CD4-positive, alpha-beta T cell treated with Interferon gamma for 1 hour (primary cell): ENCODE measurements around the gene TMCC2.
"Not testable (repeated sequence)": the region's sequence is repeated elsewhere in the genome, so short reads cannot be mapped to it uniquely, and the experiment has no call there.

Experiments
- DNase-seq: peaks from one replicate; pipeline ENCODE4 v3.0.0-alpha.2; 2020

Gene TMCC2

GRCh38 chr1:205214756-205215155 is 13.0 kb upstream of the TMCC2 start:
- DNase-seq, result no peak

- DNase-seq, result no peak
Measured at GRCh38 chr1:205216588-205216987, 11.2 kb upstream of the TMCC2 start.

- DNase-seq, result no peak
Measured at GRCh38 chr1:205217418-205217817, 10.3 kb upstream of the TMCC2 start.

GRCh38 chr1:205220421-205220820 is 7.3 kb upstream of the TMCC2 start:
- no peak for DNase-seq

- no peak for DNase-seq
Measured at GRCh38 chr1:205224736-205225135, 3.0 kb upstream of the TMCC2 start.

GRCh38 chr1:205225901-205226765 is 1.6 kb upstream of the TMCC2 start:
- no peak for DNase-seq

GRCh38 chr1:205226868-205227583 is 720 bp upstream of the TMCC2 start:
- DNase-seq, result no peak

GRCh38 chr1:205228093-205228521 is 361 bp downstream of the TMCC2 start:
- DNase-seq, result no peak

GRCh38 chr1:205229399-205229871 is 1.7 kb downstream of the TMCC2 start:
- peak; percentile 72 for DNase-seq

GRCh38 chr1:205229916-205230700 is 2.4 kb downstream of the TMCC2 start:
- no peak for DNase-seq

GRCh38 chr1:205230982-205231381 is 3.2 kb downstream of the TMCC2 start:
- DNase-seq, result no peak

- no peak for DNase-seq
Measured at GRCh38 chr1:205232127-205232820, 4.5 kb downstream of the TMCC2 start.

GRCh38 chr1:205232945-205233397 is 5.2 kb downstream of the TMCC2 start:
- no peak for DNase-seq

GRCh38 chr1:205233986-205234385 is 6.2 kb downstream of the TMCC2 start:
- not testable (repeated sequence) for DNase-seq

- DNase-seq, result no peak
Measured at GRCh38 chr1:205235951-205236350, 8.2 kb downstream of the TMCC2 start.

GRCh38 chr1:205236526-205236925 is 8.8 kb downstream of the TMCC2 start:
- no peak for DNase-seq

- DNase-seq, result no peak
Measured at GRCh38 chr1:205236951-205237475, 9.3 kb downstream of the TMCC2 start.

GRCh38 chr1:205237526-205238484 is 10.1 kb downstream of the TMCC2 start:
- DNase-seq, result no peak

GRCh38 chr1:205239078-205239477 is 11.3 kb downstream of the TMCC2 start:
- DNase-seq, result no peak

GRCh38 chr1:205240118-205240517 is 12.4 kb downstream of the TMCC2 start:
- DNase-seq, result no peak

- DNase-seq, result no peak
Measured at GRCh38 chr1:205240569-205240968, 12.8 kb downstream of the TMCC2 start.
